Spleen (tissue), 11 donors: ENCODE results near the gene METTL23. TPM values are rescaled to one million over a fixed set of nuclear protein-coding genes. Genes with fewer than 3 reads are reported as not detected.
A peak's percentile ranks its signal among the peaks of the same experiment; 100 is the strongest.

Experiments
- DNase-seq: peaks from one replicate; pipeline ENCODE4 v3.0.0-alpha.2; 2020
- H3K27ac ChIP-seq, 8 donors: fragments of 200-600 bp; sonication (generic) in 7 of 8; 1 replicate in 4 of 8; 2 replicates in 4 of 8; pipeline versions ENCODE4 v1.5.0 to v1.8.0; 2016 to 2021; ENCODE audit warnings: inconsistent platforms in 4 of 8, mild to moderate bottlenecking in 4 of 8, moderate library complexity in 1 of 8
- H3K27me3 ChIP-seq, 7 donors: fragments of 200-600 bp; sonication (generic) in 6 of 7; replicated peaks in 1 of 7; 1 replicate in 4 of 7; 2 replicates in 3 of 7; pipeline versions ENCODE4 v1.5.0 to v1.8.0; 2016 to 2021; ENCODE audit warnings: inconsistent platforms in 3 of 7, mild to moderate bottlenecking in 1 of 7
- H3K36me3 ChIP-seq, 6 donors: fragments of 200-600 bp; sonication (generic) in 5 of 6; 1 replicate in 4 of 6; 2 replicates in 2 of 6; pipeline versions ENCODE4 v1.5.0 to v1.8.0; 2016 to 2021; ENCODE audit warnings: inconsistent platforms in 2 of 6
- H3K4me1 ChIP-seq, 6 donors: fragments of 200-600 bp; sonication (generic) in 5 of 6; 1 replicate in 3 of 6; 2 replicates in 3 of 6; pipeline versions ENCODE4 v1.5.0 to v1.8.0; 2016 to 2021; ENCODE audit warnings: inconsistent platforms in 3 of 6
- H3K4me3 ChIP-seq, 8 donors: fragments of 200-600 bp; sonication (generic) in 7 of 8; 1 replicate in 4 of 8; 2 replicates in 4 of 8; pipeline versions ENCODE4 v1.5.0 to v1.8.0; 2016 to 2021; ENCODE audit warnings: inconsistent platforms in 4 of 8, mild to moderate bottlenecking in 4 of 8, moderate library complexity in 2 of 8
- H3K9me3 ChIP-seq, 8 donors: fragments of 200-600 bp; sonication (generic) in 7 of 8; 1 replicate in 4 of 8; 2 replicates in 4 of 8; pipeline versions ENCODE4 v1.5.0 to v1.8.0; 2016 to 2021; ENCODE audit warnings: inconsistent platforms in 4 of 8
- POLR2A ChIP-seq, 3 donors: fragments of 450-650 bp; IDR thresholded peaks; one replicate each; pipeline ENCODE4 v1.5.1; 2017; ENCODE audit warnings: antibody characterized with exemption in 3 of 3, mild to moderate bottlenecking in 1 of 3
- POLR2AphosphoS5 ChIP-seq, 3 donors: sonication (generic); formaldehyde crosslinking; IDR thresholded peaks; one replicate each; pipeline ENCODE4 v1.5.1; 2017; ENCODE audit warnings: antibody characterized with exemption in 3 of 3
- WGBS, 5 donors: extraction: QIAGEN DNeasy Blood & Tissue Kit in 3 of 5; methylation state at CpG; one replicate each; pipeline versions ENCODE4 v1.1.5 to v1.1.7; 2013 to 2018; 5-methylcytosine and 5-hydroxymethylcytosine counted together
- intact Hi-C: fragments of 100-400 bp; cut with DNase I; formaldehyde crosslinking; loops from one replicate; pipeline ENCODE4 v1.15.0; 2023; ENCODE audit warnings: low total_unique reads
- polyA plus RNA-seq, 3 donors: library from polyadenylated mRNA; stranded (reverse); fragments of 200-250 nt; gene quantifications; one replicate each; pipeline ENCODE4 v1.2.1, GENCODE V29; 2013
- total RNA-seq, 7 donors: library from RNA; depleted of rRNA in 3 of 7; stranded (reverse); fragments of >200 nt in 3 of 7; fragmentation: NEBNext Ultra II Directional in 4 of 7; extraction: Animal tissue kit (Norgen Biotek cat#: 25700) in 4 of 7; gene quantifications; one replicate each; pipeline versions ENCODE4 v1.1.0 to v1.2.1, GENCODE V29; 2016 to 2021
- TF ChIP-seq, protein P1 (sequence below), 11 experiments: fragments of 200-600 bp in 7 of 11; fragments of 450-650 bp in 4 of 11; sonication (generic) in 4 of 11; IDR thresholded peaks in 8 of 11; conservative IDR thresholded peaks in 3 of 11; 1 replicate in 7 of 11; 2 replicates in 4 of 11; pipeline versions ENCODE4 v1.4.0 to v1.8.0; 2016 to 2021; ENCODE audit warnings: antibody characterized with exemption in 11 of 11, inconsistent platforms in 4 of 11, mild to moderate bottlenecking in 1 of 11
- donor health status: healthy with polysubstance abuse.
- donor health status: DM: no; HTN: no; CAD: no; lungs with moderate emphysema.
- donor health status: DM: no; HTN: no; CAD: no.
- donor health status: Bipolar disorder and iron deficiency.
- donor health status: healthy.
- donor health status: DM: no; HTN: no; CAD: no.
- donor health status: DM: yes; HTN: yes; CAD: no.

METTL23 gene
- total and polyA plus RNA-seq, 10 donors = 35.8 to 72.7 (median 49.5) TPM

DNA sequence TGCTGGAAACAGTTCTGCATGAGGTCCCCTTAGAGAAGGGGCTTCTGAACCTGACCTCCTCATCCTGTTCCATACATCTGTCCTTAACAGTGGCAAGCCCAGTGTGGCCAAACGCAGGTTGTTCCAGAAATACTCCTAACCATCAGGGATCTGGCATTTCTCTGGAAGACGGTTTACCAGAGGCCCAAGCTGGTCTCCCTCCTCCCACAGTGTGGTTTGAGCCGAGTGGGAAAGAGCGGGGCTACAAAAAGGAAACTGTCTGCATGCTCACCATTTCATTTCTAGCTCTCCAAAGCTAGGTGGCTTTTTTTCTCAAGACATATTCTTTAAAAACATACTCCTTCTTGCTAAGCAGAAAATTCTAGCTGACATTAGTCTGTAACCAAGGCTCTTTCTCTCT, 21.8 kb upstream of the METTL23 start:
- Histone ChIP-seq H3K9me3 (no peaks in the 10 kb centered on the region), H3K36me3 (no peaks in the 10 kb centered on the region), H3K4me1 (peaks cover 8 to 76% (median 43%) of the 10 kb centered on the region in 6 donors), H3K27ac (peak overlapping the region in 3 of 8 donors; percentile 0 to 2 (median 0)), H3K4me3 (no peak overlapping the region), H3K27me3 (no peaks in the 10 kb centered on the region)
- intact Hi-C loops = no loop called here
- DNase-seq = no peak
- 32 to 45% (median 42%) methylated on average over 4 of the region's 4 CpGs for WGBS, 5 donors
- TF ChIP-seq, protein P1, sequence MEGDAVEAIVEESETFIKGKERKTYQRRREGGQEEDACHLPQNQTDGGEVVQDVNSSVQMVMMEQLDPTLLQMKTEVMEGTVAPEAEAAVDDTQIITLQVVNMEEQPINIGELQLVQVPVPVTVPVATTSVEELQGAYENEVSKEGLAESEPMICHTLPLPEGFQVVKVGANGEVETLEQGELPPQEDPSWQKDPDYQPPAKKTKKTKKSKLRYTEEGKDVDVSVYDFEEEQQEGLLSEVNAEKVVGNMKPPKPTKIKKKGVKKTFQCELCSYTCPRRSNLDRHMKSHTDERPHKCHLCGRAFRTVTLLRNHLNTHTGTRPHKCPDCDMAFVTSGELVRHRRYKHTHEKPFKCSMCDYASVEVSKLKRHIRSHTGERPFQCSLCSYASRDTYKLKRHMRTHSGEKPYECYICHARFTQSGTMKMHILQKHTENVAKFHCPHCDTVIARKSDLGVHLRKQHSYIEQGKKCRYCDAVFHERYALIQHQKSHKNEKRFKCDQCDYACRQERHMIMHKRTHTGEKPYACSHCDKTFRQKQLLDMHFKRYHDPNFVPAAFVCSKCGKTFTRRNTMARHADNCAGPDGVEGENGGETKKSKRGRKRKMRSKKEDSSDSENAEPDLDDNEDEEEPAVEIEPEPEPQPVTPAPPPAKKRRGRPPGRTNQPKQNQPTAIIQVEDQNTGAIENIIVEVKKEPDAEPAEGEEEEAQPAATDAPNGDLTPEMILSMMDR (IDR thresholded peaks at IDR 0.05 in 8 of 11, conservative IDR thresholded peaks at IDR 0.05 in 3 of 11) = no peak
- TF ChIP-seq POLR2A (IDR thresholded peaks at IDR 0.05) (no peak), POLR2AphosphoS5 (IDR thresholded peaks at IDR 0.05) (no peak)

DNA sequence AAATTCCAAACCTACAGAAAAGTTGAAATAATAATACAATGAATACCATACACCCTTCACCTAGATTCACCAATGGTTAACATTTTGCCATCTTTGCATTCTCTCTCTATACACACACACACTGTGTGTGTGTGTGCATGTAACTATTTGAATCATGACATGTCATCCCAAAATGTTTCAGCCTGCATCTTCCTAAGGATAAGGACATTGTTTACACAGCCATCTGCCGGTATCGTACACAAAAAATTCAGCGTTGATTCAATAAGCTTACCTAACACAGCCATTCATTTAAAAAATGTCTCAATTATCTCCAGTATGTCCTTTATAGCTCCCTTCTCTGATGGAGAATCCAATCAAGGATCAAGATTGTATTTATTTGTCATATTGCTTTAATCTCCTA, 19.8 kb upstream of the METTL23 start:
- Histone ChIP-seq H3K9me3 (no peaks in the 10 kb centered on the region), H3K27ac (peak overlapping the region in 1 of 8 donors; percentile 21), H3K36me3 (no peaks in the 10 kb centered on the region), H3K4me3 (no peak overlapping the region), H3K4me1 (peaks cover 12 to 71% (median 47%) of the 10 kb centered on the region in 6 donors), H3K27me3 (peaks cover 0 to 5% (median 0%) of the 10 kb centered on the region in 7 donors)
- 91 to 96% (median 93%) methylated on average over 3 of the region's 3 CpGs for WGBS, 5 donors
- TF ChIP-seq, protein P1 (IDR thresholded peaks at IDR 0.05 in 8 of 11, conservative IDR thresholded peaks at IDR 0.05 in 3 of 11) = no peak
- no peak for TF ChIP-seq POLR2A (IDR thresholded peaks at IDR 0.05)
- TF ChIP-seq POLR2AphosphoS5 (IDR thresholded peaks at IDR 0.05) = no peak
- intact Hi-C loops = no loop called here
- no peak for DNase-seq

DNA sequence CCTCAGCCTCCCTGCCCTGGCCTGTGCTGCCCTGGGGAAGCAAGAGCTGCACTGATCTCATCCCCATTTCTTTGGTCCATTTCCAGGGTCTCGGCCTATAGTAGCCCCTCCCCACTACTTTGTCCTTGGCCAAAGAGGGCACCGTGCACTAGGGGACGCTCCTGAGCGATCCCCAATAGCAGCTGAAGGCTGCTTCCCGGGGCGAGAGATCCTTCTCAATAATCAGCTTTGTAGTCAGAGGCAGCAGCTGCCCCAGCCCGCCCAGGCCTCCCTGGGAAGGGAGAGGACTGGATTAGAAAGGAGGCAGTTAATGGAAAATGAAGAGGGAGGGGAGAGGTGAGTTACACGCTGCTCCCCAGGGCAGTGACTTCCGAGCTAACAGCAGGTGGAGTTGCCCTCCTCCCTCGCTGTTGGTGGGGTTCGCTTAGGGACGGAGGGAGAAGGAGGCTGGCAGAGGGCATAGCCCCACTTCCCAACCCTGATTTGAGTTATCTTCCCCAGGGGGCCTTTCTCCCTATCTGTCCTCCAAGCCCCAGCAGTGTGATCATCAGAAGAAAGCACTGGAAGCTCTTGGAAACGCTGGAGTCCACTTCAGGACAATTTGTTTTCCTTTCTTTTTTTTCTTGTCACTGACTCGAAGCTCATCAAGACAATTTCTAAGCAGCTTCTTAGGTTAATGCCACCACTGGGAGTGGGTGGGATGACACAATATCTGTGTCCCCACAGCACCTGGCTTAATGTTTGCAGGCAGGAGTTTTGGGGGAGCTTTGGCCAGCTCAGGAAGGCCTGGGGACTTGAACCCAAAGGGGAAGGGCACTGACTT, 18.4 kb upstream of the METTL23 start:
- peak overlapping the region in 4 of 8 donors; percentile 59 to 69 (median 60) for H3K4me3 ChIP-seq
- TF ChIP-seq POLR2A (IDR thresholded peaks at IDR 0.05) (no peak), POLR2AphosphoS5 (IDR thresholded peaks at IDR 0.05) (peak in 2 of 3 donors; percentile 51 to 56)
- TF ChIP-seq, protein P1 (IDR thresholded peaks at IDR 0.05 in 8 of 11, conservative IDR thresholded peaks at IDR 0.05 in 3 of 11) = peak in 4 of 11 experiments; percentile 19 to 36 (median 28)
- peaks cover 0 to 5% (median 0%) of the 10 kb centered on the region in 7 donors for H3K27me3 ChIP-seq
- intact Hi-C loops = no loop called here
- 59 to 86% (median 63%) methylated on average over 14 of the region's 14 CpGs for WGBS, 5 donors
- no peaks in the 10 kb centered on the region for H3K9me3 ChIP-seq
- peaks cover 0 to 10% (median 5%) of the 10 kb centered on the region in 6 donors for H3K36me3 ChIP-seq
- H3K27ac ChIP-seq = peak overlapping the region; percentile 19 to 91 (median 85)
- DNase-seq = no peak
- peaks cover 12 to 71% (median 46%) of the 10 kb centered on the region in 6 donors for H3K4me1 ChIP-seq
